Astrocyte (in vitro differentiated cells and primary cell): ENCODE results near the gene GAPT. TPM values are rescaled to one million over a fixed set of nuclear protein-coding genes. Genes with fewer than 3 reads are reported as not detected.

Source experiments
- DNase-seq: peaks from one replicate; pipeline ENCODE4 v3.0.0-alpha.2; 2010; ENCODE audit warnings: low read depth
- FAIRE-seq: peaks from 2 replicates; lab custom pipeline; 2011; peaks lifted over from hg19 to GRCh38; lab: Jason Lieb, UNC
- H2AFZ ChIP-seq: 2 replicates; pipeline ENCODE4 v1.6.0; 2012; ENCODE audit warnings: low read depth, low read length, inconsistent platforms
- H3K27ac ChIP-seq: 2 replicates; pipeline ENCODE4 v1.5.1; 2011; ENCODE audit warnings: low read depth, low read length, inconsistent platforms
- H3K27me3 ChIP-seq: 2 replicates; pipeline ENCODE4 v1.6.0; 2011; ENCODE audit warnings: low read length, inconsistent platforms; ENCODE audit not compliant: insufficient read depth
- H3K36me3 ChIP-seq: 2 replicates; pipeline ENCODE4 v1.5.1; 2011; ENCODE audit warnings: low read length, inconsistent platforms; ENCODE audit not compliant: insufficient read depth
- H3K4me1 ChIP-seq: 2 replicates; pipeline ENCODE4 v1.5.1; 2011; ENCODE audit warnings: low read length, inconsistent platforms; ENCODE audit not compliant: insufficient read depth
- H3K4me2 ChIP-seq: 2 replicates; pipeline ENCODE4 v1.6.0; 2012; ENCODE audit warnings: low read length, inconsistent platforms
- H3K4me3 ChIP-seq: 2 replicates; pipeline ENCODE4 v1.5.1; 2011; ENCODE audit warnings: low read depth, mild to moderate bottlenecking, low read length, inconsistent platforms; ENCODE audit not compliant: insufficient read depth
- H3K79me2 ChIP-seq: 2 replicates; pipeline ENCODE4 v1.6.0; 2012; ENCODE audit warnings: mild to moderate bottlenecking, low read length, inconsistent platforms; ENCODE audit not compliant: insufficient read depth
- H3K9ac ChIP-seq: 2 replicates; pipeline ENCODE4 v1.6.0; 2012; ENCODE audit warnings: mild to moderate bottlenecking, low read length, inconsistent platforms
- H3K9me3 ChIP-seq: 2 replicates; pipeline ENCODE4 v1.5.1; 2012; ENCODE audit warnings: low read depth, mild to moderate bottlenecking, low read length, inconsistent platforms; ENCODE audit not compliant: insufficient read depth
- H4K20me1 ChIP-seq: 2 replicates; pipeline ENCODE4 v1.6.0; 2012; ENCODE audit warnings: low read length, inconsistent platforms; ENCODE audit not compliant: insufficient read depth
- H3K27ac Mint-ChIP-seq: one replicate; pipeline ENCODE4 v1.8.0; 2021; ENCODE audit warnings: mild to moderate bottlenecking, mixed read lengths; ENCODE audit not compliant: unreplicated experiment
- H3K27me3 Mint-ChIP-seq: one replicate; pipeline ENCODE4 v1.8.0; 2021; ENCODE audit warnings: low read depth, mixed read lengths; ENCODE audit not compliant: unreplicated experiment
- H3K36me3 Mint-ChIP-seq: one replicate; pipeline ENCODE4 v1.8.0; 2021; ENCODE audit warnings: low read depth, mixed read lengths; ENCODE audit not compliant: unreplicated experiment
- H3K4me1 Mint-ChIP-seq: one replicate; pipeline ENCODE4 v1.8.0; 2021; ENCODE audit warnings: low read depth, mixed read lengths; ENCODE audit not compliant: unreplicated experiment
- H3K4me3 Mint-ChIP-seq: one replicate; pipeline ENCODE4 v1.8.0; 2021; ENCODE audit warnings: mild to moderate bottlenecking, moderate library complexity, mixed read lengths; ENCODE audit not compliant: unreplicated experiment
- H3K9me3 Mint-ChIP-seq: one replicate; pipeline ENCODE4 v1.8.0; 2021; ENCODE audit warnings: mild to moderate bottlenecking, mixed read lengths; ENCODE audit not compliant: unreplicated experiment
- EZH2 ChIP-seq: IDR thresholded peaks from 2 replicates; pipeline ENCODE4 v1.6.1; 2012; ENCODE audit warnings: mild to moderate bottlenecking, low read length, inconsistent platforms; ENCODE audit not compliant: insufficient read depth
- total RNA-seq: library from RNA; stranded (reverse); gene quantifications from 2 replicates; pipeline ENCODE4 v1.2.1, GENCODE V29; 2021
- TF ChIP-seq, protein P1 (sequence below): IDR thresholded peaks from 2 replicates; pipeline ENCODE4 v1.5.1; 2011; ENCODE audit warnings: low read depth, mild to moderate bottlenecking, inconsistent platforms, low read length, moderate library complexity; ENCODE audit not compliant: insufficient read depth

GAPT gene
- total RNA-seq, 1 donor from 2014 or later: not detected

DNA sequence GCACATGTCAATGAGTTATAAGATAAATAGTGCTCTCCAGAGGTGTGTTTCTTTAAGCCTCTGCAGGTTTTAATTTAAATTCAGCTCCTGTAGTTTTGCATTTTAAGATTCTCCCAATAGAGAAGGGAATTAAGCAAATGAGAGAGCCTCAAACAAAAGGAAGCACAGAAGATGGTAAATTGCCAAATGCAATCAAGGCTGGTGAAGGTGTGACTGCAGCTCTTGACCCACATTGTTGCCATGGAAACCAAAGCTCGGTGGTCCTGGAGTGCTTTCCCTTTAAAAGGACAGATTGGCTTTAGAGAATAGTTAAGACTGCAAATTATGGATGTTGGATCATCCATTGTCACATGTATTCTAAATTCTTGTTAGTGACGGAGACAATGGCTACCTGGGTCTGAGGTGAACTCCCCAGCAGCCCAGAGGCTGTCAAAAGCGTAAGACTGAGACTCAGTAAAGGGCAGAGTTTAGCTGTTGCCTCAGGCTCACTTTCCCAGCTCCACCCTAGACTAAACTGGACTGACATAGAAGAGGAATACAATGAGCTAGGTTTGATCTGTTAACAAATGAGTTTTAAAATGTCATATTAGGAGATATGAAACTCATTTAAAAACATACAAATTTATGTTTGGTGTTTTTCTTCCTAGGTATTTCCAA, 12.3 kb downstream of the GAPT start:
- H3K36me3 Mint-ChIP-seq: no peaks in the 10 kb centered on the region
- no peak for FAIRE-seq
- H3K4me3 Mint-ChIP-seq: no peak overlapping the region

DNA sequence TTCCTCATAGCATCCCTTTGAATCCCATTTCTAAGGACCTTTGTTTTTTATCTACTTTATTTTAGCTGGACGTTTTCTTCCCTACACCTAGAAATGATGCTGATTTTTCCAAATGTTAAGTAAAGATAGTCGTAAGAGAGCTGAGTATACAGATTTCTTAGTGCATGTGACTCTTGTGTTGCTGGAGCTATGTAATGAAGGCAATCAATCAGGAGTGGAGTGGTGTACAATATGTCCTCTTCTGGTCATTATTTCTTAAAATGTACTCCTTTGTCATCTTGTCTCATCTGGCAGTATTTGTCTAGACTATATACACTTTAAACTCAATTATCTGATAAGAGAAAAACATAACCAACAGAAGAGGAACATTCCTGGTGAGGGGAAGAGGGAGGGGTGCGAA, 13.5 kb downstream of the GAPT start:
- H3K4me3 ChIP-seq: no peak overlapping the region

More for the DNA sequence above, 12.3 kb downstream of the GAPT start:
- Histone ChIP-seq H3K27me3 (no peaks in the 10 kb centered on the region), H3K9ac (no peak overlapping the region), H3K79me2 (no peaks in the 10 kb centered on the region), H3K4me1 (no peaks in the 10 kb centered on the region), H3K27ac (no peak overlapping the region), H3K36me3 (no peaks in the 10 kb centered on the region), H3K9me3 (no peaks in the 10 kb centered on the region), H3K4me2 (no peak overlapping the region), H3K4me3 (no peak overlapping the region), H4K20me1 (no peaks in the 10 kb centered on the region), H2AFZ (no peak overlapping the region)
- Mint-ChIP-seq H3K27ac (no peak overlapping the region), H3K4me1 (peaks cover 5% of the 10 kb centered on the region), H3K9me3 (no peaks in the 10 kb centered on the region), H3K27me3 (no peaks in the 10 kb centered on the region)
- DNase-seq: no peak
- TF ChIP-seq, protein P1, sequence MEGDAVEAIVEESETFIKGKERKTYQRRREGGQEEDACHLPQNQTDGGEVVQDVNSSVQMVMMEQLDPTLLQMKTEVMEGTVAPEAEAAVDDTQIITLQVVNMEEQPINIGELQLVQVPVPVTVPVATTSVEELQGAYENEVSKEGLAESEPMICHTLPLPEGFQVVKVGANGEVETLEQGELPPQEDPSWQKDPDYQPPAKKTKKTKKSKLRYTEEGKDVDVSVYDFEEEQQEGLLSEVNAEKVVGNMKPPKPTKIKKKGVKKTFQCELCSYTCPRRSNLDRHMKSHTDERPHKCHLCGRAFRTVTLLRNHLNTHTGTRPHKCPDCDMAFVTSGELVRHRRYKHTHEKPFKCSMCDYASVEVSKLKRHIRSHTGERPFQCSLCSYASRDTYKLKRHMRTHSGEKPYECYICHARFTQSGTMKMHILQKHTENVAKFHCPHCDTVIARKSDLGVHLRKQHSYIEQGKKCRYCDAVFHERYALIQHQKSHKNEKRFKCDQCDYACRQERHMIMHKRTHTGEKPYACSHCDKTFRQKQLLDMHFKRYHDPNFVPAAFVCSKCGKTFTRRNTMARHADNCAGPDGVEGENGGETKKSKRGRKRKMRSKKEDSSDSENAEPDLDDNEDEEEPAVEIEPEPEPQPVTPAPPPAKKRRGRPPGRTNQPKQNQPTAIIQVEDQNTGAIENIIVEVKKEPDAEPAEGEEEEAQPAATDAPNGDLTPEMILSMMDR: no peak
- TF ChIP-seq EZH2: no peak

More for the DNA sequence above, 13.5 kb downstream of the GAPT start:
- Mint-ChIP-seq H3K9me3 (no peaks in the 10 kb centered on the region), H3K4me1 (peaks cover 5% of the 10 kb centered on the region), H3K4me3 (no peak overlapping the region), H3K36me3 (no peaks in the 10 kb centered on the region), H3K27me3 (no peaks in the 10 kb centered on the region), H3K27ac (no peak overlapping the region)
- Histone ChIP-seq H3K36me3 (no peaks in the 10 kb centered on the region), H3K9me3 (no peaks in the 10 kb centered on the region), H2AFZ (no peak overlapping the region), H3K4me1 (no peaks in the 10 kb centered on the region), H3K4me2 (no peak overlapping the region), H3K27me3 (no peaks in the 10 kb centered on the region), H3K9ac (no peak overlapping the region), H3K79me2 (no peaks in the 10 kb centered on the region), H4K20me1 (no peaks in the 10 kb centered on the region), H3K27ac (no peak overlapping the region)
- TF ChIP-seq, protein P1: no peak
- TF ChIP-seq EZH2: no peak
- FAIRE-seq (no peak), DNase-seq (no peak)
